ENCODE results near the gene STIM2.

The STIM2 gene

DNA sequence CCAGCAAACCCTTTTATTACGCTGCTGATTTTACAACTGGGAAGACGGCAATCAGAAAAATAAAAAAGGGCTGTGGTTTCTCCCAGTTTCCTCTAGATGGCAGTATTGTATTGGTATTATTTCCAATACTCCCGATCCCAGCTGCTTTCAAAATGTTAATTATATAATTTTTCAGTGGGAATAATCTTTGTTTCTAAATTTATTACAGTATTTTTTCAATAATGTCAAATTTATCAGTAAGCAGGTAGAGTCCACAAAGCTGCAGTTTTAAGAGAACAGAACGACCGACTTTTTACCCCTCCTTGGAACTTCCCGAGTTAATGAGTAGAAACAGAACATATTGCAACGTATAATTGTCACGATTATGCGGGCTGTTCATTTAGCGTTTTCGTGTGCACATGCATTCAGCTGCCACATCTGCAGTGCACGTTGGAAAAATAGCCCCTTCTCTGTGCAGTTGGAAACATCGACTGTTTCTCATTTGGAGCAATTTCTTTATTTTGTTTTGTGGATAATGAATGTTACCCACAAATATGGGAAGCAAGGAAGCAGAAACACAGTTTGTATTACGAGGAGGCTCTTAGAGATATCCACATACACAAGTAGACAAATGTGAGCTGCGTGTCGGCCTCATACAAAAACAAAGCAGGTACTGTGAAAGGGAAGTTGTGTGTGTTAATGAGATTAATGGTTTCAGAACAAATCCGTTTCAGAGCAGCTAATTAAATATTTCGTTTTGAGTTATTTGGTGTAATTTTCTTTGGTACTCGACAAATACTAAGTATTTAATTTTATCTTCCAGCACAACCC, 188.0 kb downstream of the STIM2 start:
- peak; percentile 17 for DNase-seq

DNA sequence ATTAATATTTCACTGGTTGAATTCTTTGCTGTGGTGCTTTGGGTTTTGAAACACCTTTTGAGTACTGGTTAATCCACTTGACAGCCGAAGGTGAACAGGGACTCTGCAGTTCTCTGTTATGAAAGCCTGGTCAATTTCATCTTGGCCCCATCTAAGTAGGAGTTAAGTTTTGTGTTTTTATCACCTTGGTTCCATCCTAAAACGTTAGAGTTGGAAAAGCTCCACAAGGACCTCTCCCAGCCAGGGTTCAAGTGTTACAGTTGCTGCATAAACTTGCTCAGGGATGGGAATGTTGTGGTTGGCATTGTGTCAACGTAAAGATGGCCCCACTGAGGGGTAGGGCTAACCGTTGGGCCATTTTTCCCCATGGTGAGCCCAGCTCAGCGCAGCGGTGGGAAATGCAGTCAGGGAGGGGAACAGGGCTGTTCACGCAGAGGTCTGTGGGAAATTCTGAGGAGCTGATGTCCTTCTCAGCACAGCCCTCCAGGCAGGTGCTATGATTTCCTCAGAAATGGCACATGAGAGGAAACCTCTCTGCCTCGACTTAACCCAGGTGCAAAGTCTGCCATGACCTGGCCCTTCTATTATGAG, 188.7 kb downstream of the STIM2 start:
- no peak for DNase-seq

GRCh38 chr4:27050731-27051130, 190.1 kb downstream of the STIM2 start:
- DNase-seq, result no peak

GRCh38 chr4:27055221-27055760, 194.7 kb downstream of the STIM2 start:
- no peak for DNase-seq

GRCh38 chr4:27056281-27056680, 195.6 kb downstream of the STIM2 start:
- DNase-seq, result no peak

DNA sequence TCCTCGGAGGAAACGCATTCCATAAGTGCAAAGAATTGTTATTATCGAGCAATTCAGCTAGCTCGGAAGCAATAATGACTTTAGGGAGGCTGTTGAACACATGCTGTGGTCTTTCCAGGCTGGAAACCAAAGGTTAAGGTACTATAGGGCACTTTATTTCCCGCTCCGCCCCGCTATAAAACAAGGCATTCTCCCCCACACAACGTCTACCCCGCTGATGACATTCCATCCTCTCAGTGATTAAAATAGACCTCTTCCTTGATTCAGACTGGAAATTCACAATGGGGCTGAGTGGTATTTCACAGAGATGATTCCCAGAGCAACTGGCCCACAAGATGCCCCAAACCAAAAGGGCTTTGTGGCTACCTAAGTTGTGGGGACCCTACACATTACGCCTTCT, 196.4 kb downstream of the STIM2 start:
- DNase-seq, result no peak

DNA sequence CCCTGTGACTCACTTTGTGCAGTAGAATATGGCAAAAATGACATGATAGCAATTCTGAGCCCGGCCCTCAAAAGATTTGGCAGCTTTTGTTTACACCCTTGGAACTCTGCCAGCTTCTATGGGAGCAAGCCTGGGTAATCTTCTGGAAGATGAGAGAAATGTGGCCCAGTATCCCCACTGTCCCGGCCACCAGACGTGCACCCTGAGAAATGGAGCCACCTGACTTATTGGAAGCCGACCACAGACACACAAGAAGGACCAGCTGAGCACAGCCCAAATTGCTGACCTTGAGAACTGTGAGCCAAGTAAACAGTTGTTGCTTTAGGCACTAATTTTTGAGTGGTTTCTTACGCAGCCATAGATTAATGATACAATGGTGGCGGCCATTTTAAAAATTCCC, 197.0 kb downstream of the STIM2 start:
- DNase-seq, result no peak

DNA sequence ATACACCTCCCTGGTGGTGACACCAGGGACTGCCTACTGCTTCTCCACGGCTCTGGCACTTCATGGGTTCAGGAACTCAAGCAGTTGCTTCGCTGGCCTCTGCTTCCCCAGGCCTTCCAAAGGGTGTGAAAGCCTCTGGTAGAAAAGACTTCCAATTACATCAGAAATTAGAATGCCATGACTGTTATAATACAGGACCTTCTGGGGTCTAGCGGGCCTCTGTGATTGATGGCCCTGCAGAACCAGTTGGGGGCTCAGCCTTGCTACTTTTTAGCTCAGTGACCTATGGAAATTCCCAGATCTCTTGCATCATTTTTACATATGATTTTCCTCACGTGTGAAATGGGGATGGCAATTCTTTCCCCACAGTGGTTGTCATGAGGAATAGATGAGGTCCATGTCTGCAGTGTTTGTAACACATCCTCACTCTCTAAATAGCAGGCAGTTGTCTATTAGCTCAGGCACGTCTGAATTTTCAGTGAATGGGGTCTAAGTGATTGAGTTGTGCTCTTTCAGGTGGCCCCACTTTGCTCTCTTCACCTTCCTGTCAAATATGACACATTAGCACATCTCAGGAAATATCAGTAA, 198.3 kb downstream of the STIM2 start:
- DNase-seq, result no peak

GRCh38 chr4:27059446-27059845, 198.8 kb downstream of the STIM2 start:
- no peak for DNase-seq

DNA sequence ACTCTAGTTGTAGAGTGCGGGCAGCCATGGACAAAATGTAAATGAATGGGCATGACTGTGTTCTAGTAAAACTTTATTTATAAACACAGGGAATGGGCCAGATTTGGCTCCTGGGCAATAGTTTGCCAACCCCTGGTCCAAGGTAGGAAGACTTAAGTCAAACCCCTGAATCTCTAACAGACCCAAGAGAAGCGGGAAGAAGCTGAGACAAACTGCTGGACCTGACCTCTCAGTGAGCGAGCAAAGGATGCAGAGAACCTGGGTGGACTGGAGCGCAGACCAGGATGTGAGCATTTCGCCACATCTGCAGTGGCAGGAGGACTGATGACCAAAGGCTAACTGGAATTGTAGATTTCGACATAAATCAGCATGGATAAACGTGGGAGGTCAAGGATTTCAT, 201.6 kb downstream of the STIM2 start:
- no peak for DNase-seq

DNA sequence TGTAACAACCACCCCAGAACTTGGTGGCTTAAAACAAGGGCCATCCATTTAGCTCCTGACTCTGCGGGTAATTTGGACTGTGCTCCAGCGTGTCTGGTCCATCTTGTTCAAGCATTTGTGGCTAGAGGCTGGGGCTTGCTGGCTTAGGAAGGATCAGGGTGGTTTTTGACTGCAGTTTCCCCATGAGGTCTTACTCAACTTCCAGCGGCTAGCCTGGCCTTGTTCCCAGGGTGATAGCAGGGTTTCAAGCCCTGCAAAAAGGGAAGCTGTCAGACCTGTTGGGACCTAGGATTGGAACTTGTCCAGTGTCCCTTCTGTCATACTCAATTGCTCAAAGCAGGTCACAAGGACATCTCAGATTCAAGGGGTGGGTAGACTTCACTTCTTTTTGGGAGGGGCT, 205.9 kb downstream of the STIM2 start:
- peak; percentile 97 for DNase-seq

GRCh38 chr4:27068151-27068867, 207.7 kb downstream of the STIM2 start:
- peak; percentile 71 for DNase-seq
